Measurements from ENCODE around the gene PMM2.

PMM2 gene

DNA sequence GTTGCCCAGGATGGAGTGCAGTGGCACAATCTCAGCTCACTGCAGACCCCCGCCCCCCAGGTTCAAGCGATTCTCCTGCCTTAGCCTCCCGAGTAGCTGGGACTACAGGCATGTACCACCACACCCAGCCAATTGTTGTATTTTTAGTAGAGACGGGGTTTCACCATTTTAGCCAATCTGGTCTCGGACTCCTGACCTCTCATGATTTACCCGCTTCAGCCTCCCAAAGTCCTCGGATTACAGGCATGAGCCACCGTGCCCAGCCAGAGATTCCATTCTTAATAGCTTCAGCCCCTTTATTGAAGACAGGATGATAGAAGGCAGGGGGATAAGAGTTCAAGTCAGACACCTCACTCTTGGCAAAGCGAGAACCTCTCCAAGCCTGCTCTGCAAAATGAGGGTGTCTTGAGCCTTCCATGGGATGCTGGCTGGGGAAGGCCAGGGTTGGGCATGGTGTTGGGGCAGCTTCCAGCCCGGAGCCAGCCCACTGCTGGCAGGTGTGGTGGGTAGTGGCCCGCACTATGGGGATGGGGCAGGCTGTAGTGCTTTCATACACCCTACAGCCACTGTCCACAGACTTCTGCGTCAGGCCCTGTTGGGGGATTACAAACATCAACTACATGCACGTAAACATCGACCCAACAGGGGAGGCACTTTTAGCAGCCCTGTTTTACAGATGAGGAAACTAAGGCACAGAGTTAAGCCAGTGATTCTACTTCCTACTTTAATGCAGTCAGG, 67.7 kb downstream of the PMM2 start:
- Histone ChIP-seq H2BK12ac (ENCODE audit: low read length in 2 of 2) (no peak overlapping the region), H3K14ac (ENCODE audit: low read length in 2 of 2) (peak overlapping the region in 1 of 2 experiments; percentile 0), H2BK120ac (ENCODE audit: low read depth, low read length) (no peak overlapping the region), H3K4ac (ENCODE audit: low read depth in 1 of 2, low read length in 2 of 2) (no peak overlapping the region), H3K9ac (ENCODE audit: low read length) (peak overlapping the region; percentile 91), H3K4me3 (ENCODE audit: insufficient read depth in 1 of 2, low read depth in 1 of 2, low read length in 2 of 2) (peak overlapping the region in 1 of 2 experiments; percentile 87), H3K9me3 (ENCODE audit: control insufficient read depth, low read length) (no peaks in the 10 kb centered on the region), H3K36me3 (ENCODE audit: control insufficient read depth in 1 of 2, insufficient read depth in 2 of 2, low read depth in 1 of 2, low read length in 2 of 2) (peaks cover 12 to 14% of the 10 kb centered on the region in 2 experiments), H2BK15ac (ENCODE audit: low read depth, poor library complexity, severe bottlenecking) (no peak overlapping the region), H4K91ac (ENCODE audit: low read length) (peak overlapping the region; percentile 48), H2AFZ (ENCODE audit: low read depth, low read length) (no peak overlapping the region), H3K18ac (ENCODE audit: low read depth in 1 of 2, low read length in 2 of 2) (no peak overlapping the region), H4K8ac (ENCODE audit: low read length) (no peak overlapping the region), H2AK5ac (ENCODE audit: low read length, severe bottlenecking) (no peak overlapping the region), H3K27ac (ENCODE audit: low read length, poor library complexity, severe bottlenecking) (no peak overlapping the region), H3K79me1 (replicated peaks; ENCODE audit: low read length, poor library complexity, severe bottlenecking) (no peaks in the 10 kb centered on the region), H3K4me2 (ENCODE audit: low read length, poor library complexity, severe bottlenecking) (no peak overlapping the region), H3K23ac (ENCODE audit: low read length in 2 of 2) (no peak overlapping the region), H3K4me1 (ENCODE audit: control insufficient read depth, insufficient read depth, low read depth, low read length) (peaks cover 58% of the 10 kb centered on the region), H2BK5ac (ENCODE audit: low read depth, low read length, poor library complexity, severe bottlenecking) (no peak overlapping the region), H3K27me3 (ENCODE audit: control insufficient read depth in 1 of 2, insufficient read depth in 1 of 2, low read length in 2 of 2) (no peaks in the 10 kb centered on the region)
- DNase-seq: no peak
- WGBS: 94% methylated on average over 13 of the region's 14 CpGs

GRCh38 chr16:8866118-8866883, 68.7 kb downstream of the PMM2 start:
- Histone ChIP-seq H3K18ac (ENCODE audit: low read depth in 1 of 2, low read length in 2 of 2) (peak overlapping the region; percentile 84 to 86), H3K4me2 (ENCODE audit: low read length, poor library complexity, severe bottlenecking) (peak overlapping the region; percentile 98), H2AK5ac (ENCODE audit: low read length, severe bottlenecking) (no peak overlapping the region), H3K79me1 (replicated peaks; ENCODE audit: low read length, poor library complexity, severe bottlenecking) (no peaks in the 10 kb centered on the region), H3K9ac (ENCODE audit: low read length) (peak overlapping the region; percentile 91), H3K4me3 (ENCODE audit: insufficient read depth in 1 of 2, low read depth in 1 of 2, low read length in 2 of 2) (peak overlapping the region; percentile 77 to 87), H3K23ac (ENCODE audit: low read length in 2 of 2) (peak overlapping the region in 1 of 2 experiments; percentile 56), H4K91ac (ENCODE audit: low read length) (peak overlapping the region; percentile 90), H2BK5ac (ENCODE audit: low read depth, low read length, poor library complexity, severe bottlenecking) (no peak overlapping the region), H3K9me3 (ENCODE audit: control insufficient read depth, low read length) (no peaks in the 10 kb centered on the region), H2BK15ac (ENCODE audit: low read depth, poor library complexity, severe bottlenecking) (peak overlapping the region; percentile 60), H2BK120ac (ENCODE audit: low read depth, low read length) (peak overlapping the region; percentile 54), H3K4me1 (ENCODE audit: control insufficient read depth, insufficient read depth, low read depth, low read length) (peaks cover 55% of the 10 kb centered on the region), H3K14ac (ENCODE audit: low read length in 2 of 2) (peak overlapping the region in 1 of 2 experiments; percentile 96), H4K8ac (ENCODE audit: low read length) (peak overlapping the region; percentile 94), H3K4ac (ENCODE audit: low read depth in 1 of 2, low read length in 2 of 2) (peak overlapping the region; percentile 81 to 92), H2BK12ac (ENCODE audit: low read length in 2 of 2) (peak overlapping the region; percentile 38 to 91), H3K27ac (ENCODE audit: low read length, poor library complexity, severe bottlenecking) (peak overlapping the region; percentile 42), H3K27me3 (ENCODE audit: control insufficient read depth in 1 of 2, insufficient read depth in 1 of 2, low read length in 2 of 2) (no peaks in the 10 kb centered on the region), H2AFZ (ENCODE audit: low read depth, low read length) (no peak overlapping the region), H3K36me3 (ENCODE audit: control insufficient read depth in 1 of 2, insufficient read depth in 2 of 2, low read depth in 1 of 2, low read length in 2 of 2) (peaks cover 12 to 14% of the 10 kb centered on the region in 2 experiments)
- peak; percentile 51 for DNase-seq
- 21% methylated on average over 30 of the region's 30 CpGs for WGBS

- Histone ChIP-seq H4K91ac (ENCODE audit: low read length) (peak overlapping the region; percentile 90), H2BK15ac (ENCODE audit: low read depth, poor library complexity, severe bottlenecking) (no peak overlapping the region), H3K36me3 (ENCODE audit: control insufficient read depth in 1 of 2, insufficient read depth in 2 of 2, low read depth in 1 of 2, low read length in 2 of 2) (peaks cover 12 to 14% of the 10 kb centered on the region in 2 experiments), H2AK5ac (ENCODE audit: low read length, severe bottlenecking) (peak overlapping the region; percentile 67), H3K4me2 (ENCODE audit: low read length, poor library complexity, severe bottlenecking) (peak overlapping the region; percentile 98), H3K18ac (ENCODE audit: low read depth in 1 of 2, low read length in 2 of 2) (peak overlapping the region; percentile 84 to 86), H3K9ac (ENCODE audit: low read length) (peak overlapping the region; percentile 91), H3K4ac (ENCODE audit: low read depth in 1 of 2, low read length in 2 of 2) (peak overlapping the region; percentile 81 to 92), H4K8ac (ENCODE audit: low read length) (peak overlapping the region; percentile 94), H2BK12ac (ENCODE audit: low read length in 2 of 2) (peak overlapping the region; percentile 38 to 91), H3K9me3 (ENCODE audit: control insufficient read depth, low read length) (no peaks in the 10 kb centered on the region), H3K4me3 (ENCODE audit: insufficient read depth in 1 of 2, low read depth in 1 of 2, low read length in 2 of 2) (peak overlapping the region; percentile 77 to 87), H3K27me3 (ENCODE audit: control insufficient read depth in 1 of 2, insufficient read depth in 1 of 2, low read length in 2 of 2) (no peaks in the 10 kb centered on the region), H3K79me1 (replicated peaks; ENCODE audit: low read length, poor library complexity, severe bottlenecking) (no peaks in the 10 kb centered on the region), H2BK120ac (ENCODE audit: low read depth, low read length) (peak overlapping the region; percentile 54), H3K23ac (ENCODE audit: low read length in 2 of 2) (peak overlapping the region in 1 of 2 experiments; percentile 96), H3K4me1 (ENCODE audit: control insufficient read depth, insufficient read depth, low read depth, low read length) (peaks cover 52% of the 10 kb centered on the region), H3K27ac (ENCODE audit: low read length, poor library complexity, severe bottlenecking) (peak overlapping the region; percentile 85), H2AFZ (ENCODE audit: low read depth, low read length) (no peak overlapping the region), H2BK5ac (ENCODE audit: low read depth, low read length, poor library complexity, severe bottlenecking) (no peak overlapping the region), H3K14ac (ENCODE audit: low read length in 2 of 2) (peak overlapping the region in 1 of 2 experiments; percentile 96)
- 5% methylated on average over 16 of the region's 16 CpGs for WGBS
- no peak for DNase-seq
These were observed 69.2 kb downstream of the PMM2 start for GRCh38 chr16:8866884-8867215.
